GM18907 (cell line): Measurements from ENCODE around the gene STK16.
A peak's percentile ranks its signal among the peaks of the same experiment; 100 is the strongest.
"Not testable (repeated sequence)": the region's sequence is repeated elsewhere in the genome, so short reads cannot be mapped to it uniquely, and the experiment has no call there.

Source experiments
- ATAC-seq: cut with Tn5 transposase; IDR thresholded peaks from one replicate; pipeline ENCODE4 v1.9.1; 2021; ENCODE audit warnings: mild to moderate bottlenecking, moderate library complexity; ENCODE audit not compliant: unreplicated experiment

STK16 gene

GRCh38 chr2:219286436-219287115 lies 41.3 kb downstream of the STK16 start:
- no peak for ATAC-seq

DNA sequence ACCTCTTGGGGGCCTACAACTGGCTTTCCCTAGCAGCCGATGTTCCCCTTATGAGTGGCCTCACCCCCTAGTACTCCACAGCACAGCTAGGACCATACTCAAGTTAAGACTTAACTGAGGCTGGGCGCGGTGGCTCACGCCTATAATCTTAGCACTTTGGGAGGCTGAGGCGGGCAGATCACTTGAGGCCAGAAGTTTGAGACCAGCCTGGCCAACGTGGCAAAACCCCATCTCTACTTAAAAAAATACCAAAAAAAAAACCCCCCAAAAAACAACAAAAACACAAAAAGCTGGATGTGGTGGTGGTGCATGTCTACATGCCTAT lies 41.8 kb downstream of the STK16 start:
- ATAC-seq, result not testable (repeated sequence)

GRCh38 chr2:219287580-219288265 lies 42.4 kb downstream of the STK16 start:
- no peak for ATAC-seq

DNA sequence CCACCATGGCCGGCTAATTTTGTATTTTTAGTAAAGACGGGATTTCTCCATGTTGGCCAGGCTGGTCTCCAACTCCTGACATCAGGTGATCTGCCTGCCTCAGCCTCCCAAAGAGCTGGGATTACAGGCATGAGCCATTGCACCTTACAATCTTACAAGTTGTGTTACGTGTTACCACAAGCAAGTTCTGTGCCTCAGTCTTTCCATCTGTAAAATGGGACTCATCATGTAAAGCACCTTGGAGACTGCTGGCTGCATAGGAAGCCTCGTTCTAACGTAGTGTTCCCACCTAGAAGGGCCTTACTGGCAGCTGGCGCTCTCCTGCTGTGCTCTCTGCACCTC lies 43.9 kb downstream of the STK16 start:
- ATAC-seq, result no peak

DNA sequence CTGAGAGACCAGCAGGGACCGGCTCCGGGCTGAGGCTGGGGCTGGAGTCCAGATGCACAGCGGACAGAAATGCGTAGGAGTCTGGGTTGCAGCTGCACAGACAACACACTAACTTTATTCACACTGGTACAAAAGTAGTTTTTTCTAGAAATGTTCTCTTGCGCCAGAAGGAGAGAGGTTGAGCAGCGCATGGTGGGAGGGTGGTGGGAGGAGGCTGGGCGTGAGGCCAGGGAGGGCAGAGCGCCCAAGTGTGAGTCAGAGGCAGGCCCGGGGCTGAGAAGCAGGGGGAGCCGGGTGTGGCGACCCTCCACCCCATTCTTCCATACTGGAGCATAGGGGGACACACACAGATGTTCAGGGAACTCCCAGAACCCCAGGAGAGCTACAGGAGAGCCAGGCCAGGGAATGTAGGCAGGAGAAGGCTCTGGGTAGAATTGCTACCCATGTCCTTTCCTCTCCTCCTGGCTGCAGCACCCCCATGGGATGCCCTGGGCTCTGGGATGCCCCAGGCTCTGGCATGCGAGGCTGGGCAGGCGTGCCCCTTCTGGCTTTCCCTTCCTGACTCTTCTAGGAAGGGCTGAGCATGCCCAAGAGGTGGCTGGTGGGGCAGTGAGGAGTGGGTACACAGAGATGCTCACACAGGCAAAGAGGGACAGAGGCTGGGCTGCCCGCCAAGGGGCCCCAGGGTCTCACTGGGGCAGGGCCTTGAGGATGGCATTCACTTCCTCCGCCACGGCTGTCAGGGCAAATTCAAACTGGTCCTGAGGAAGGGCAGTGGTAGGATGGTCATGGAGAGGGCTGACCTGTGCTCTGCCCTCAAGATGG lies 44.5 kb downstream of the STK16 start:
- ATAC-seq, result no peak

- ATAC-seq, result no peak
Measured at GRCh38 chr2:219290381-219291171, 45.3 kb downstream of the STK16 start.

- ATAC-seq, result no peak
Measured at GRCh38 chr2:219291394-219291793, 46.1 kb downstream of the STK16 start.

- no peak for ATAC-seq
Measured at GRCh38 chr2:219291910-219292490, 46.7 kb downstream of the STK16 start.

DNA sequence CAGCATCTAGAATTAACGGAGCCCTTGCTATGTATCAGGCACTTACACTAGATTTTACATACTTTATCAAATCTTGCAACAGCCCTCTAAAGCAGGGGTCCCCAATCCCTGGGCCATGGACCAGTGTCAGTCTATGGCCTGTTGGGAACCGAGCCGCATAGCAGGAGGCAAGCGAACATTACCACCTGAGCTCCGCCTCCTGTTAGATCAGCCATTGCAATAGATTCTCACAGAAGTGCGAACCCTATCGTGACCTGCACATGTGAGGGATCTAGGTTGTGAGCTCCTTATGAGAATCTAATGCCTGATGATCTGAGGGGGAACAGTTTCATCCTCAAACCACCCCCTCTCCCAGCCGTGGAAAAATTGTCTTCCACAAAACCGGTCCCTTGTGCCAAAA lies 47.3 kb downstream of the STK16 start:
- no peak for ATAC-seq

GRCh38 chr2:219293736-219294231 lies 48.5 kb downstream of the STK16 start:
- no peak for ATAC-seq

DNA sequence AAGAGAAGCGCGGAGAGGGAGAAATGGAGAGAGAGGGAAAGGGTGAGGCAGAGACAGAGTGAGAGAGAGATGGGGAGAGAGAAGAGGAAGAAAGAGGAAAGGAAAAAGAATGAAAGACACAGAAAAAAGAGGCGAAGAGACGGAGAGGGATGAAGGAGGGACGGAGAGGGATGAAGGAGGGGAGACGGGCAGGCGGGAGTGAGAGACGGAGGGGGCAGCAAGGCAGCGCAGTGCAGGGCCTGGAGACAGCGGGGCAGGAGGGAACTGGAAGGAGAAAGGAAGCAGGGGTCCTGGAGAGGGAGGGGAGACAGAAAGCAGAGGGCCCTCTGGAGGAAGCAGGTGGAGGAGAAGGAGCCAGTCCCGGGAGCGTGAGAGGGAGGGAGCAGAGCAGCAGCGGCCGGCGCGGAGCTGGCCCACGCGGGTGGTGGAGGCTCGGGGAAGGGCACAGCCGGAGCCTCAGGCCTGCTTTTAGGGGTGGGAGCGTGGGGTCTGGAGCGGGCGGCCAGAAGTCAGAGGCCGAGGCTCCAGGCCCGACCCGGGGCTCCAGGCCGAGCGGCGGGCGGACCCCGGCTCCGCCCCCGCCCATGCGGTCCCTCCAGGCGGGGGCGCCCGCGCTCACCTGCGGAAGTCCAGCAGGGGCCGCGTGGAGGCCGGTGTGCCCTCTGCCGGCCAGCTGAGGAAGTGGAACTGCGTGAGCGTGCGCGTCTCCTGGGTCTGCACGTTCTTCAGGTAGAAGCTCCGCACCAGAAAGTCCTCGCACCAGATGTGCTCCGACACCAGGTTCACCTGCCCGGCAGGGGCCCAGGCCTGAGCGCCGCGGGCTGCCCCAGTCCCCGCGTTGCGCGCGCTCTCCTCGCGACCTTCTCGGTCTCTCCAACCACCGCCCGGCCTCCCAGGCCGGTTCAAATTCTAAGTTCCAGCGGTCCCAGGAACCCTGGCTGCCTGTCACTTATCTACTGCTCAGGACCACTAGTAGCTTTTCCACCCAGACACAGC lies 49.4 kb downstream of the STK16 start:
- ATAC-seq, result peak; percentile 93

DNA sequence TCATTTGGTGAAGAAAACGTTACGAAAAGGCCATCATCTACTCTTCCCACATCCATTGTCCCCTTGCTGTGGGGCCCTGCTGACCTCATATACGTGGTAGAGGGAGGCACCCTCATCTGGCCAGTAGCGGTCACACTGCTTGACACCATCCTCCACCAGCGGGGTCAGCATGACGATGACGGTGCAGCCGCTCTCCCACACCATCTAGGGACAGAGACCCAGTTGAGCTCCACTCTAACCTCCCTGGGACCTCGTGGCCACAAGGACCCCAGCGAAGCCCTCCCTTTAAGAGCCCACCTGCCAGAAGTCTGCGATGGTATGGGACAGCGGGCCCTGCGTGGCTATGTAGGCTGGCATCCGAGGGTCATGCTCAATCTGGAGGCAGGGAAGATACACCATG lies 50.9 kb downstream of the STK16 start:
- no peak for ATAC-seq

GRCh38 chr2:219296631-219297391 lies 51.5 kb downstream of the STK16 start:
- ATAC-seq, result no peak

- no peak for ATAC-seq
Measured at GRCh38 chr2:219297766-219298456, 52.6 kb downstream of the STK16 start.

GRCh38 chr2:219298759-219299371 lies 53.6 kb downstream of the STK16 start:
- peak; percentile 63 for ATAC-seq

- ATAC-seq, result no peak
Measured at GRCh38 chr2:219299372-219299760, 54.1 kb downstream of the STK16 start.
